GM23248 (cell line): Measurements from ENCODE around the gene STYX.

Experiments used
- EZH2 ChIP-seq: fragments of 200-600 bp; sonication (generic); IDR thresholded peaks from 2 replicates; pipeline ENCODE4 v1.6.1; 2018; ENCODE audit warnings: antibody characterized with exemption, mild to moderate bottlenecking; ENCODE audit not compliant: insufficient read depth, poor library complexity, severe bottlenecking
- EZH2phosphoT487 ChIP-seq: fragments of 200-600 bp; sonication (generic); IDR thresholded peaks from 2 replicates; pipeline ENCODE4 v1.6.1; 2018; ENCODE audit warnings: antibody characterized with exemption, moderate library complexity, mild to moderate bottlenecking, low read depth; ENCODE audit not compliant: insufficient read depth

GRCh38 chr14:52821805-52822250 is 91.9 kb downstream of the STYX start:
- no peak for TF ChIP-seq EZH2
- TF ChIP-seq EZH2phosphoT487, result no peak
